Measurements from ENCODE around the gene VASP. TPM values are rescaled to one million over a fixed set of nuclear protein-coding genes. Genes with fewer than 3 reads are reported as not detected.
A peak's percentile ranks its signal among the peaks of the same experiment; 100 is the strongest.

VASP gene
- 64.6 and 67.1 TPM in 2 replicates for total RNA-seq (2016; rRNA removed; fragmentation: Illumina TruSeq; extraction: Trizol)
- 22.8 and 24.0 TPM in 2 replicates for total RNA-seq (2016; cell fraction: cytosol; rRNA removed; fragmentation: Illumina TruSeq; extraction: Trizol; ENCODE audit: low read depth)
- total RNA-seq (2016; cell fraction: insoluble cytoplasmic fraction; rRNA removed; fragmentation: Illumina TruSeq; extraction: Trizol) = 60.7 and 68.5 TPM in 2 replicates
- 55.3 and 59.3 TPM in 2 replicates for total RNA-seq (2016; cell fraction: membrane; rRNA removed; fragmentation: Illumina TruSeq; extraction: Trizol)
- 38.8 and 40.6 TPM in 2 replicates for total RNA-seq (2016; cell fraction: nucleus; rRNA removed; fragmentation: Illumina TruSeq; extraction: Trizol)
- polyA plus RNA-seq (2011; rRNA removed) = 41.8 and 49.1 TPM in 2 replicates
- 29.9 and 46.4 TPM in 2 replicates for polyA plus RNA-seq (2011; cell fraction: cytosol; rRNA removed)
- 78.2 and 83.1 TPM in 2 replicates for polyA plus RNA-seq (2011; cell fraction: nucleus; rRNA removed)
- 30.9 and 35.9 TPM in 2 replicates for polyA plus RNA-seq (2012)
- 20.6 and 22.3 TPM in 2 replicates for polyA plus RNA-seq (2016; cell fraction: cytosol; fragmentation: Illumina TruSeq; extraction: Trizol; ENCODE audit: low read depth)
- 75.4 and 76.4 TPM in 2 replicates for polyA plus RNA-seq (2016; cell fraction: insoluble cytoplasmic fraction; fragmentation: Illumina TruSeq; extraction: Trizol; ENCODE audit: low read depth)
- 40.8 and 44.1 TPM in 2 replicates for polyA plus RNA-seq (2016; cell fraction: membrane; fragmentation: Illumina TruSeq; extraction: Trizol; ENCODE audit: low read depth)
- polyA plus RNA-seq (2016; cell fraction: nucleus; fragmentation: Illumina TruSeq; extraction: Trizol; ENCODE audit: insufficient read depth, low read depth) = 70.9 and 74.4 TPM in 2 replicates
- 38.0 and 110 TPM in 2 replicates for polyA minus RNA-seq (2011; rRNA and poly(A)+ RNA removed; ENCODE audit: low replicate concordance)
- polyA minus RNA-seq (2011; cell fraction: cytosol; rRNA and poly(A)+ RNA removed) = 36.7 and 47.2 TPM in 2 replicates
- polyA minus RNA-seq (2011; cell fraction: nucleus; rRNA and poly(A)+ RNA removed) = 31.7 and 50.2 TPM in 2 replicates
- percentile 70 among the genes with signal in this experiment for Bru-seq, nascent RNA
- BruChase-seq, experiment 1, labeled RNA remaining after a 6-hour chase = percentile 88 among the genes with signal in this experiment
- percentile 83 among the genes with signal in this experiment for BruChase-seq, experiment 2, labeled RNA remaining after a 2-hour chase
- long read RNA-seq, experiment 1, partial matches to known transcripts = 2 of 8 reads
- long read RNA-seq, experiment 1, other reads (novel, unspliced or antisense) = 5 of 8 reads
- long read RNA-seq, experiment 2, transcript VASP-204 (2 exons, 240 nt) = minor isoform, 5 of 252 reads
- long read RNA-seq, experiment 2, transcript VASP-201 (13 exons, 2,305 nt) = major isoform, 39 of 252 reads
- long read RNA-seq, experiment 2, partial matches to known transcripts = 162 of 252 reads
- long read RNA-seq, experiment 2, other reads (novel, unspliced or antisense) = 46 of 252 reads

DNA sequence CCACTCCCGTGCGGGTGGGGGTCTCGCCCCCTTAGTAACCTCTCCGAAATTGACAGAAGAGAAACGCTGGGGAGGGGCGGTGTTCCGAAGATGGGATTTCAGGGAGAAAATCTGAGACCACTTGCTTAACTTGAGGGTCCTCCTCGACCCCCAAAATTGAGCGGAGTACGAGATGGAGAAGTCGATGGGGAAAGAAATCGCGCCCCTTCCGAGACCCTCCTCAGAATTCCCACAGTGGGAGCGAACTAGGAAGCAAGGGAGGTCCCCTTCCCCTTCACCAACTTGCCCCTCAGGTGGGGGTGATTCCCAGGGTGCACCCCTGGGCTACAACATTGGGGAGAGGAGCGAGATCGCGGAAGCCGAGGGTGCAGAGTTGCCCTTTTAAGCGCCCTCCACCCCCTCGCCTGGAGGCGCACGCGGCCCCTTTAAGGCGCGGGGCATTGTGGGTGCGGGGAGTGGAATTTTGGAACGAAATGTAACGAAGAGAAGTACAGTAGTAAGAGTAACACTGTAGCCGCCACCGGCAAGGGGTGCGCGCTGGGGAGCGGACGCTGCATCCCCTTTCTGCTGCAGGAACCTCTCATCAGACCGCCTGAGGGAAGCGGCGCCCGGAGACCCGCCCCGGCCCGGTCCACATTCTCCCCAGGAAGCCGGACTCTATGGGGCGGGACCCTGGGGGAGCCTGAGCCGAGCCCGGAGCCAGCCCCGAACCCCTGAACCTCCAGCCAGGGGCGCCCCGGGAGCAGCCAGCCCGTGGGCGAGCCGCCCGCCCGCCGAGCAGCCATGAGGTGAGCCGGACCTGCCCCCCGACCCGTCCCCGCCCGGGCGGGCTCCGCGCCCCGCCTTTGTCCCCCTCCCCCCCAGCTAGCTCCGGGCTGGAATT, at the start of gene VASP:
Gene VASP, plus strand, starts transcription at position 491 of the 883 bp plus-strand sequence. Its CDS starts 293 bp downstream, at position 784.
- DNase-seq (ENCODE audit: low spot score) = peak; percentile 73
- WGBS (ENCODE audit: low lambda C conversion rate) = 1% methylated on average over 35 of the region's 65 CpGs
- BruUV-seq (replicated peaks) = no TSS peak
- in situ Hi-C loops (cut with HindIII; ENCODE audit: extremely low pct_ligation_motif_present, low pct_unique_long_range_greater_than_20kb) = no loop called here
- ChIA-PET POLR2A (interaction anchor here (1.5 to 1.6 kb wide), 2 partner anchors 77 to 132 kb away, joined by 3 to 7 read pairs; partner anchors contain the start of gene EML2), CTCF (ENCODE audit: low intra/inter-chr PET ratio, low total read pairs) (interaction anchor here (1.8 kb wide), 1 partner anchor 14 kb away, joined by 4 read pairs; no protein-coding TSS in a partner anchor)
- Histone ChIP-seq H3K27me3 (ENCODE audit: control insufficient read depth in 1 of 2, insufficient read depth in 2 of 2, low read length in 2 of 2) (no peaks in the 10 kb centered on the region; a peak in 1 of 5 replicates), H3K9ac (ENCODE audit: insufficient read depth, low read depth, low read length) (peak within 1 kb of the TSS; percentile 94), H3K4me2 (ENCODE audit: low read depth, low read length) (peak within 1 kb of the TSS; percentile 99), H3K4me1 (ENCODE audit: insufficient read depth, low read length) (peaks cover 53% of the 10 kb centered on the region), H3K4me3 (replicated peaks in 1 of 3; ENCODE audit: insufficient read depth in 1 of 3, low read depth in 2 of 3, low read length in 3 of 3) (peak within 1 kb of the TSS; percentile 92 to 100 (median 96)), H3K79me2 (ENCODE audit: insufficient read depth, low read length) (peaks cover 44% of the 10 kb centered on the region), H4K20me1 (ENCODE audit: insufficient read depth, low read length) (0 out of 2 replicates have a peak, but pooled peaks cover 5% of the 10 kb centered on the region), H2AFZ (ENCODE audit: low read length) (peak within 1 kb of the TSS; percentile 69), H3K36me3 (replicated peaks in 1 of 2; ENCODE audit: control insufficient read depth in 1 of 2, insufficient read depth in 2 of 2, low read length in 2 of 2) (peaks cover 4 to 6% of the 10 kb centered on the region in 2 experiments; a peak in 1 of 5 replicates), H3K9me3 (ENCODE audit: low read length) (no peaks in the 10 kb centered on the region), H3K27ac (ENCODE audit: extremely low read length, insufficient read depth, low read length) (peak within 1 kb of the TSS; percentile 77)
- FAIRE-seq = no peak
- peak; percentile 71 for ATAC-seq
- intact Hi-C loops (cut with micrococcal nuclease; ENCODE audit: unreplicated experiment) = no loop called here
- no peak for TF ChIP-seq TP53 (CRISPR knock-in tag; conservative IDR thresholded peaks at IDR 0.05)
- no peak for TF ChIP-seq ZNF180 (CRISPR knock-in tag; IDR thresholded peaks at IDR 0.05; ENCODE audit: borderline replicate concordance, low read depth)
- TF ChIP-seq ERF (CRISPR knock-in tag; IDR thresholded peaks at IDR 0.05) = no peak
- TF ChIP-seq, protein P1, sequence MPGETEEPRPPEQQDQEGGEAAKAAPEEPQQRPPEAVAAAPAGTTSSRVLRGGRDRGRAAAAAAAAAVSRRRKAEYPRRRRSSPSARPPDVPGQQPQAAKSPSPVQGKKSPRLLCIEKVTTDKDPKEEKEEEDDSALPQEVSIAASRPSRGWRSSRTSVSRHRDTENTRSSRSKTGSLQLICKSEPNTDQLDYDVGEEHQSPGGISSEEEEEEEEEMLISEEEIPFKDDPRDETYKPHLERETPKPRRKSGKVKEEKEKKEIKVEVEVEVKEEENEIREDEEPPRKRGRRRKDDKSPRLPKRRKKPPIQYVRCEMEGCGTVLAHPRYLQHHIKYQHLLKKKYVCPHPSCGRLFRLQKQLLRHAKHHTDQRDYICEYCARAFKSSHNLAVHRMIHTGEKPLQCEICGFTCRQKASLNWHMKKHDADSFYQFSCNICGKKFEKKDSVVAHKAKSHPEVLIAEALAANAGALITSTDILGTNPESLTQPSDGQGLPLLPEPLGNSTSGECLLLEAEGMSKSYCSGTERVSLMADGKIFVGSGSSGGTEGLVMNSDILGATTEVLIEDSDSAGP (CRISPR knock-in tag; IDR thresholded peaks at IDR 0.05; ENCODE audit: borderline replicate concordance) = peak; percentile 100
- peak; percentile 42; the same call in 1 of the 2 replicates for TF ChIP-seq BRD4 (CRISPR knock-in tag; IDR thresholded peaks at IDR 0.05)
- no peak for TF ChIP-seq HMG20B (CRISPR knock-in tag; conservative IDR thresholded peaks at IDR 0.05)
- TF ChIP-seq ZNF878 (CRISPR knock-in tag; IDR thresholded peaks at IDR 0.05) = 0 out of 2 replicates have a peak, but pooled peaks have one; percentile 46
- TF ChIP-seq, protein P2, sequence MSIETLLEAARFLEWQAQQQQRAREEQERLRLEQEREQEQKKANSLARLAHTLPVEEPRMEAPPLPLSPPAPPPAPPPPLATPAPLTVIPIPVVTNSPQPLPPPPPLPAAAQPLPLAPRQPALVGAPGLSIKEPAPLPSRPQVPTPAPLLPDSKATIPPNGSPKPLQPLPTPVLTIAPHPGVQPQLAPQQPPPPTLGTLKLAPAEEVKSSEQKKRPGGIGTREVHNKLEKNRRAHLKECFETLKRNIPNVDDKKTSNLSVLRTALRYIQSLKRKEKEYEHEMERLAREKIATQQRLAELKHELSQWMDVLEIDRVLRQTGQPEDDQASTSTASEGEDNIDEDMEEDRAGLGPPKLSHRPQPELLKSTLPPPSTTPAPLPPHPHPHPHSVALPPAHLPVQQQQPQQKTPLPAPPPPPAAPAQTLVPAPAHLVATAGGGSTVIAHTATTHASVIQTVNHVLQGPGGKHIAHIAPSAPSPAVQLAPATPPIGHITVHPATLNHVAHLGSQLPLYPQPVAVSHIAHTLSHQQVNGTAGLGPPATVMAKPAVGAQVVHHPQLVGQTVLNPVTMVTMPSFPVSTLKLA (IDR thresholded peaks at IDR 0.05) = no peak
- TF ChIP-seq ZNF367 (CRISPR knock-in tag; IDR thresholded peaks at IDR 0.05; ENCODE audit: borderline replicate concordance) = no peak; the same call in 1 of the 2 replicates
- no peak for TF ChIP-seq SAFB2 (CRISPR knock-in tag; IDR thresholded peaks at IDR 0.05; ENCODE audit: borderline replicate concordance, low read depth)
- TF ChIP-seq ZNF567 (CRISPR knock-in tag; IDR thresholded peaks at IDR 0.05; ENCODE audit: borderline replicate concordance) = no peak
- TF ChIP-seq ZKSCAN5 (CRISPR knock-in tag; IDR thresholded peaks at IDR 0.05) = 0 out of 2 replicates have a peak, but pooled peaks have one; percentile 23
- 0 out of 2 replicates have a peak, but pooled peaks have one; percentile 31 for TF ChIP-seq ZFP90 (CRISPR knock-in tag; IDR thresholded peaks at IDR 0.05; ENCODE audit: borderline replicate concordance)
- TF ChIP-seq ETV6 (CRISPR knock-in tag; conservative IDR thresholded peaks at IDR 0.05) = no peak; the same call in 1 of the 2 replicates
